Prostate gland (tissue), 2 donors: Measurements from ENCODE around the gene PANX3. TPM values are rescaled to one million over a fixed set of nuclear protein-coding genes. Genes with fewer than 3 reads are reported as not detected.

Source experiments
- DNase-seq: peaks from one replicate; pipeline ENCODE4 v3.0.0-alpha.2; 2019; ENCODE audit warnings: low spot score
- H3K27ac ChIP-seq, 2 donors: fragments of 200-600 bp; sonication (generic); 2 replicates each; pipeline ENCODE4 v1.5.1; 2017 to 2019
- H3K27me3 ChIP-seq: fragments of 200-600 bp; sonication (generic); replicated peaks from 2 replicates; pipeline ENCODE4 v1.5.1; 2019; ENCODE audit not compliant: insufficient read depth
- H3K36me3 ChIP-seq, 2 donors: fragments of 200-600 bp; sonication (generic); 1 replicate in 1 of 2; 2 replicates in 1 of 2; pipeline versions ENCODE4 v1.5.1 to v1.8.1; 2017 to 2019
- H3K4me1 ChIP-seq: fragments of 200-600 bp; sonication (generic); replicated peaks from 2 replicates; pipeline ENCODE4 v1.5.1; 2019
- H3K4me3 ChIP-seq, 2 donors: fragments of 200-600 bp; sonication (generic); 2 replicates each; pipeline ENCODE4 v1.5.1; 2017 to 2019
- H3K9me3 ChIP-seq: fragments of 200-600 bp; sonication (generic); 2 replicates; pipeline ENCODE4 v1.5.1; 2017
- CTCF ChIP-seq, 4 experiments: fragments of 200-600 bp in 2 of 4; fragments of 450-650 bp in 2 of 4; sonication (generic) in 2 of 4; IDR thresholded peaks; 1 replicate in 3 of 4; 2 replicates in 1 of 4; pipeline ENCODE4 v1.5.1; 2016 to 2019; ENCODE audit warnings: antibody characterized with exemption in 4 of 4, mild to moderate bottlenecking in 2 of 4, moderate library complexity in 2 of 4
- POLR2A ChIP-seq: fragments of 450-650 bp; IDR thresholded peaks from one replicate; pipeline ENCODE4 v1.6.1; 2016; ENCODE audit warnings: antibody characterized with exemption, mild to moderate bottlenecking
- POLR2AphosphoS5 ChIP-seq: sonication (generic); formaldehyde crosslinking; IDR thresholded peaks from one replicate; pipeline ENCODE4 v1.6.1; 2017; ENCODE audit warnings: antibody characterized with exemption
- WGBS: methylation state at CpG from one replicate; pipeline ENCODE4 v1.1.5; 2018; 5-methylcytosine and 5-hydroxymethylcytosine counted together
- intact Hi-C: fragments of 100-400 bp; cut with DNase I; formaldehyde crosslinking; loops from one replicate; pipeline ENCODE4 v1.14.2; 2022
- total RNA-seq, 2 donors: library from RNA; depleted of rRNA; stranded (reverse); fragments of >200 nt; gene quantifications; one replicate each; pipeline ENCODE4 v1.1.0, GENCODE V29; 2016

PANX3 gene
- total RNA-seq, 2 donors from 2014 or later, result not detected

DNA sequence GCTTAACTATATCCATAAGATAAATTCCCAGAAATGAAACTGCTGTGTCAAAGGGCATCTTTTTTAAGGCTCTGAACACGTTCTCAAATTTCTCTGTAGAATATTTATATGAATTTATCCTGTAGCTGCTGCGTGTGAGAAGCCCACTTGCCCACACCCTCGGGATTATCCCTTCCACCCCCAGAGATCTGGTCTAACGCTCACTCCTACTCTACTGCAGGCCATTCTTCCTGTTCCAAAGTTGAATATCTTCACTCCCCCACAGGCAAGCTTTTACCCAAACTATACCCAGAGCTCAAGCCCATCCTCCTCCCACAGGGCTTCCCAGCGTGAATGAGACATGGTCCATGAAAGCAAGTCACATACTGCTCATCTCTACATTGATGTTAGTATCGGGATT is 37.4 kb downstream of the PANX3 start:
- WGBS, result 75% methylated on average over 6 of the region's 6 CpGs
- no peaks in the 10 kb centered on the region for H3K9me3 ChIP-seq
- no peaks in the 10 kb centered on the region for H3K36me3 ChIP-seq
- H3K27me3 ChIP-seq, result no peaks in the 10 kb centered on the region
- no peak overlapping the region for H3K4me3 ChIP-seq
- H3K27ac ChIP-seq, result no peak overlapping the region
- intact Hi-C loops, result no loop called here
- DNase-seq, result no peak
- TF ChIP-seq POLR2A, result no peak
- TF ChIP-seq POLR2AphosphoS5, result no peak
- TF ChIP-seq CTCF (IDR thresholded peaks at IDR 0.05), result no peak
- no peaks in the 10 kb centered on the region for H3K4me1 ChIP-seq

GRCh38 chr11:124656774-124657630 is 45.8 kb downstream of the PANX3 start:
- H3K9me3 ChIP-seq, result no peaks in the 10 kb centered on the region
- no peaks in the 10 kb centered on the region for H3K4me1 ChIP-seq
- DNase-seq, result no peak
- intact Hi-C loops, result no loop called here
- H3K27me3 ChIP-seq, result no peaks in the 10 kb centered on the region
- no peak overlapping the region for H3K27ac ChIP-seq
- WGBS, result 45% methylated on average over 16 of the region's 16 CpGs
- no peaks in the 10 kb centered on the region for H3K36me3 ChIP-seq
- TF ChIP-seq CTCF (IDR thresholded peaks at IDR 0.05), result no peak
- TF ChIP-seq POLR2A, result no peak
- TF ChIP-seq POLR2AphosphoS5, result no peak
- no peak overlapping the region for H3K4me3 ChIP-seq

- 62% methylated on average over 5 of the region's 5 CpGs for WGBS
- intact Hi-C loops, result no loop called here
- no peaks in the 10 kb centered on the region for H3K36me3 ChIP-seq
Observed at GRCh38 chr11:124657904-124658303, 46.7 kb downstream of the PANX3 start.

DNA sequence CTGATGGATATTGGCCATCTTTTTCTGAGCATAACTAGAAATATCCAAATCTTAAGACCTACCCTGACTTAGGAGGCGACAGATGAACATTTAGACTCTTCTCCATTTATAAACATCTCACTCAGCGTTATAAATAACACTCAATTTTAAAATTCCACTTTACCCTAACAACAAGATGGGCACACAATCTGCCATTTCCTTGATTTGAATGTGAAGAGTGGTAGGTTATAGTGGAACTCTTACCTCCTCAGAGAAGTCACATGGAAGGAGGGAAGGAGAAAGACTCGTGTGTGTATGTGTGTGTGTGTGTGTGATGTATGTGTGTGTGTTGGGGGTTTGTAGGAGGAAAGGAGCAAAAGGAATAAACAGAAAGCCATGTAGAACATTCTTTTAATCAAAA is 47.3 kb downstream of the PANX3 start:
- Histone ChIP-seq H3K4me3 (no peak overlapping the region), H3K9me3 (no peaks in the 10 kb centered on the region), H3K27me3 (no peaks in the 10 kb centered on the region), H3K27ac (no peak overlapping the region), H3K4me1 (no peaks in the 10 kb centered on the region), H3K36me3 (no peaks in the 10 kb centered on the region)
- TF ChIP-seq POLR2A (no peak), POLR2AphosphoS5 (no peak), CTCF (IDR thresholded peaks at IDR 0.05) (no peak)
- intact Hi-C loops, result no loop called here
- WGBS, result 88% methylated on average over 3 of the region's 3 CpGs
- DNase-seq, result no peak

More at GRCh38 chr11:124657904-124658303, 46.7 kb downstream of the PANX3 start:
- H3K27ac ChIP-seq, result no peak overlapping the region
- DNase-seq, result no peak
- H3K4me1 ChIP-seq, result no peaks in the 10 kb centered on the region
- no peak overlapping the region for H3K4me3 ChIP-seq
- no peak for TF ChIP-seq POLR2A
- TF ChIP-seq CTCF (IDR thresholded peaks at IDR 0.05), result no peak
- TF ChIP-seq POLR2AphosphoS5, result no peak
- no peaks in the 10 kb centered on the region for H3K9me3 ChIP-seq
- H3K27me3 ChIP-seq, result no peaks in the 10 kb centered on the region

- no peaks in the 10 kb centered on the region for H3K4me1 ChIP-seq
- DNase-seq, result no peak
- TF ChIP-seq POLR2AphosphoS5 (no peak), POLR2A (no peak), CTCF (IDR thresholded peaks at IDR 0.05) (no peak)
- H3K36me3 ChIP-seq, result no peaks in the 10 kb centered on the region
- no peak overlapping the region for H3K27ac ChIP-seq
- H3K27me3 ChIP-seq, result no peaks in the 10 kb centered on the region
- no peak overlapping the region for H3K4me3 ChIP-seq
- 94% methylated on average over 1 of the region's 1 CpG for WGBS
- H3K9me3 ChIP-seq, result no peaks in the 10 kb centered on the region
- intact Hi-C loops, result no loop called here
Observed at GRCh38 chr11:124658986-124659385, 47.8 kb downstream of the PANX3 start.
